Measurements from ENCODE around the gene NXPE3. TPM values are rescaled to one million over a fixed set of nuclear protein-coding genes. Genes with fewer than 3 reads are reported as not detected.
"Not testable (repeated sequence)": the region's sequence is repeated elsewhere in the genome, so short reads cannot be mapped to it uniquely, and the experiment has no call there.

Gene NXPE3
- total and polyA plus RNA-seq, 12 donors, result 7.6 to 50.3 (median 33.8) TPM

- no peaks in the 10 kb centered on the region for H3K27me3 ChIP-seq
- peaks cover 0 to 76% (median 23%) of the 10 kb centered on the region in 9 donors for H3K36me3 ChIP-seq
- ATAC-seq (no peak), DNase-seq (no peak)
- intact Hi-C loops (cut with DNase I), result no loop called here
- TF ChIP-seq, protein P1, sequence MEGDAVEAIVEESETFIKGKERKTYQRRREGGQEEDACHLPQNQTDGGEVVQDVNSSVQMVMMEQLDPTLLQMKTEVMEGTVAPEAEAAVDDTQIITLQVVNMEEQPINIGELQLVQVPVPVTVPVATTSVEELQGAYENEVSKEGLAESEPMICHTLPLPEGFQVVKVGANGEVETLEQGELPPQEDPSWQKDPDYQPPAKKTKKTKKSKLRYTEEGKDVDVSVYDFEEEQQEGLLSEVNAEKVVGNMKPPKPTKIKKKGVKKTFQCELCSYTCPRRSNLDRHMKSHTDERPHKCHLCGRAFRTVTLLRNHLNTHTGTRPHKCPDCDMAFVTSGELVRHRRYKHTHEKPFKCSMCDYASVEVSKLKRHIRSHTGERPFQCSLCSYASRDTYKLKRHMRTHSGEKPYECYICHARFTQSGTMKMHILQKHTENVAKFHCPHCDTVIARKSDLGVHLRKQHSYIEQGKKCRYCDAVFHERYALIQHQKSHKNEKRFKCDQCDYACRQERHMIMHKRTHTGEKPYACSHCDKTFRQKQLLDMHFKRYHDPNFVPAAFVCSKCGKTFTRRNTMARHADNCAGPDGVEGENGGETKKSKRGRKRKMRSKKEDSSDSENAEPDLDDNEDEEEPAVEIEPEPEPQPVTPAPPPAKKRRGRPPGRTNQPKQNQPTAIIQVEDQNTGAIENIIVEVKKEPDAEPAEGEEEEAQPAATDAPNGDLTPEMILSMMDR (IDR thresholded peaks at IDR 0.05), result no peak
- H3K9me3 ChIP-seq, result no peaks in the 10 kb centered on the region
- no peak overlapping the region for H3K4me3 ChIP-seq
- WGBS, 2 donors, result 73 to 78% methylated on average over 3 of the region's 3 CpGs
- H3K27ac ChIP-seq, result no peak overlapping the region
- H3K4me1 ChIP-seq, result no peaks in the 10 kb centered on the region
Observed at GRCh38 chr3:101762041-101762646, 16.9 kb upstream of the NXPE3 start.

GRCh38 chr3:101777745-101778281 is 1.2 kb upstream of the NXPE3 start:
- not testable (repeated sequence) for H3K4me3 ChIP-seq, ATAC-seq, H3K36me3 ChIP-seq, DNase-seq, H3K27me3 ChIP-seq, H3K9me3 ChIP-seq
- intact Hi-C loops (cut with DNase I), result loop anchor here in 4 of 10 donors (2.0 to 10.0 kb wide), 5 partner anchors 46 to 91 kb away; partner anchors contain the start of genes CEP97 (in 2 of the 4) and RPL24 (in 1 of the 4)
- H3K4me1 ChIP-seq, result peaks cover 0 to 28% (median 24%) of the 10 kb centered on the region in 9 donors
- WGBS, 2 donors, result 86 to 90% methylated on average over 6 of the region's 6 CpGs
- peak overlapping the region in 1 of 10 donors; percentile 95 for H3K27ac ChIP-seq

DNA sequence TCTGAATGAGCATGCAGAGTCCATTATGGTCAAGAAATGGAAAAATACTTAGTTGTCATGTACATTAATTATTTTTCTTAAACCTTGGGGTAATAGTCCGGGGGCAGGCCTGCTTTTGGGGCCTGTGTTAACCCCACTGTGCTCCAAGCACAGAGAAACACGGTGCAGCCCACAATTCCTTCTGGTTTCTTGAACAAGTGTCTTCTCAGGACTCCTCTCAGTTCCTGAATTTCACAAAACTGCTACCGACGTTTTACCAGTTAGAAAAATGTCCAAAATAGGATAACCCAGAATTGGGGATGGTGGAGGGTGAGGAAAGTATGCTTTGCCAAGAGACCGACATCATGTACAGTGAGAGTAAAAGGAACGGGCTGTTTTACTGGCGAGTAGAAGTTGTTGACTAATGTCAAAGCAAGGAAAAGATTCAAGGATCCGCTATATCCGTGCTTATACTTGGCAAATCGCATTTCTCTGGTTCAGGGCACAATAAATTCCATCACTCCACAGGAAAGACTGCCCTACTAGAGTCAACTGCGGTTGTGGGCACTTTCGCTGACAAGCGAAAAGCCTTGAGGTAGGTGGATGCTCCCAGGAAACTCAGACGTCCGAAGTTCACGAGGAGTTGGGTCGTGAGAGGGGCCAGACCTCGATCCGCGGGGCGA is 495 bp upstream of the NXPE3 start:
- intact Hi-C loops (cut with DNase I), result loop anchor here in 4 of 10 donors (2.0 to 10.0 kb wide), 5 partner anchors 46 to 92 kb away; partner anchors contain the start of genes CEP97 (in 2 of the 4) and RPL24 (in 1 of the 4)
- H3K9me3 ChIP-seq, result no peaks in the 10 kb centered on the region
- peaks cover 0 to 28% (median 24%) of the 10 kb centered on the region in 9 donors for H3K4me1 ChIP-seq
- H3K4me3 ChIP-seq, result peak overlapping the region; percentile 59 to 98 (median 81)
- WGBS, 2 donors, result 22 to 26% methylated on average over 21 of the region's 21 CpGs
- TF ChIP-seq, protein P1 (IDR thresholded peaks at IDR 0.05), result no peak
- peaks cover 0 to 15% (median 9%) of the 10 kb centered on the region in 9 donors for H3K36me3 ChIP-seq
- H3K27ac ChIP-seq, result peak overlapping the region; percentile 51 to 95 (median 90)
- no peaks in the 10 kb centered on the region for H3K27me3 ChIP-seq
- ATAC-seq (peak in 1 of 8 donors; percentile 10), DNase-seq (no peak)

DNA sequence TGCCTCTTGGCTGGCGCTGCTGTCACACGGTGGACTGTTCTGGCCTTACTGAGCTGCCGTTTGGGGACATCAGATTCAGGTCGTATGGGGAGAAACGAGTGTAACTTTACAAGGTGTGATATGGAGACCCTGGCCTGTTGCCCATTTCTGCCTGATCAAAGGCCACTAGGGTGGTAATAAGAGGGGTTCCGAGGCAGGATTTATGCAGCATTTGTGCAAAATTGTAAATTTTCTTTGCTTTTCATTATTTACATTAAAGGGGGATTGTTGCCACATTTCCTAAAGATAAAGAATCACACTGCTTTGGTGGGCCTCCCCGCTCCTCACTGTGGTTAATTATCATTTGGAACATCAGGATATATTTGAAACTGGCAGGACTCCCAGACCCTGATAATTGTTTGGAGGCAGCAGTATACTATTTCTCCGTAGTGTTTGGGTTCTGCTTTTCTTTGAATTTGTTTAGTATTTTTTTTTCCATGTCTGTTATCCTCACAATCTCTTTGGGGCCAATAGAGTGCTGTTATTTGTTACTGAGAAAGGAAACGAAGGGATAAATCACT is 891 bp downstream of the NXPE3 start:
- no peak for DNase-seq
- H3K4me3 ChIP-seq, result peak overlapping the region; percentile 59 to 98 (median 81)
- ATAC-seq, result peak in 3 of 8 donors; percentile 45 to 79 (median 72)
- peaks cover 0 to 37% (median 28%) of the 10 kb centered on the region in 9 donors for H3K4me1 ChIP-seq
- intact Hi-C loops (cut with DNase I), result loop anchor here in 5 of 10 donors (2.0 to 10.0 kb wide), 5 partner anchors 48 to 93 kb away; partner anchors contain the start of genes CEP97 (in 3 of the 5) and RPL24 (in 1 of the 5)
- no peaks in the 10 kb centered on the region for H3K27me3 ChIP-seq
- TF ChIP-seq, protein P1 (IDR thresholded peaks at IDR 0.05), result no peak
- H3K36me3 ChIP-seq, result peaks cover 0 to 29% (median 14%) of the 10 kb centered on the region in 9 donors
- peak overlapping the region; percentile 51 to 95 (median 90) for H3K27ac ChIP-seq
- 10 to 11% methylated on average over 9 of the region's 9 CpGs for WGBS, 2 donors
- H3K9me3 ChIP-seq, result no peaks in the 10 kb centered on the region

Data from heart right ventricle (tissue), 16 donors.